GM19240 (cell line): ENCODE results near the gene RPL27.
"Not testable (repeated sequence)": the region's sequence is repeated elsewhere in the genome, so short reads cannot be mapped to it uniquely, and the experiment has no call there.

Experiments
- DNase-seq: peaks from one replicate; pipeline ENCODE4 v3.0.0; 2011; ENCODE audit warnings: low spot score; ENCODE audit not compliant: insufficient read length

RPL27 gene

DNA sequence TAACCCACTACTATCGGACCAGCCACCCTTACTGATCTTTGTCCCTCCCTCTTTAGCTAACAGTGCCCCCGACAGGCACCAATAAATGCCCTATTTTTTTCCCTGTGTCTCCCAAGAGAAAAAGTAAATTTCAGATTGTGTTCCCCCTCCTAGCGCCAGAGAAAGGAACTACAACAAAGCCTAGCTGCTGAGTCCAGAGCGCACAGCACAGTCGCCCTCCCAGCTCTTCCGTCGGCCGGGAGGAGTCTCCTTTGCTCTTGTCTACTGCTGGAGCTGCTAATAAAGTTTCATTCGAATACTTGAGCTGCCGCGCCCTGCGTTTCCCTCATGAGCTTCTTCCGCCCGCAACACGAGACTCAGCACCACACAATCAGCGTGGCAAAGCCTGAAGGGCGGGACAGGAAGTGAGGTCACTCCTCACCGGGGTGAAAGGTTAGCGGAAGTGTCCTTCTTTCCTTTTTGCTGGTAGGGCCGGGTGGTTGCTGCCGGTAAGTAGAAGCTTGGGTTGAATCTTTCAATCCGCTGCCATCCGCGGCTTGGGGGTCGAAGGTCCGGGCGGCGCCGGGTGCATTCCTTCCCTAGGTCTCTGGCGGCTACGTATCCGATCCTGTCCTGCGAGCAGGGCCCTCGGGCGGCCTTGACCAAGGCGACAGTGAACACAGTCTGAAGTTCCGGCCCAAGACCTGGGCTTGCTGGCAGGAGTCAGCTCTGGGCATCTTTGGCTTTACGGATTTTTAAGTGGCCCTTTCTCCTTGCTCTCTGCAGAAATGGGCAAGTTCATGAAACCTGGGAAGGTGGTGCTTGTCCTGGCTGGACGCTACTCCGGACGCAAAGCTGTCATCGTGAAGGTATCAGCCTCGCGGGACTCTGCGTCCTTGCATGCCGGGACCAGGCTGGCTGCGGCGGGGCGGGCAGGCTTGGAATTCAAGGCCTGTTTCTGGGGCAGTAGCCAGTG is at the start of gene RPL27:
Gene RPL27 (plus strand): TSS at position 436 of the 955 bp plus-strand sequence. CDS start 332 bp downstream, at position 768.
- peak; percentile 87 for DNase-seq

DNA sequence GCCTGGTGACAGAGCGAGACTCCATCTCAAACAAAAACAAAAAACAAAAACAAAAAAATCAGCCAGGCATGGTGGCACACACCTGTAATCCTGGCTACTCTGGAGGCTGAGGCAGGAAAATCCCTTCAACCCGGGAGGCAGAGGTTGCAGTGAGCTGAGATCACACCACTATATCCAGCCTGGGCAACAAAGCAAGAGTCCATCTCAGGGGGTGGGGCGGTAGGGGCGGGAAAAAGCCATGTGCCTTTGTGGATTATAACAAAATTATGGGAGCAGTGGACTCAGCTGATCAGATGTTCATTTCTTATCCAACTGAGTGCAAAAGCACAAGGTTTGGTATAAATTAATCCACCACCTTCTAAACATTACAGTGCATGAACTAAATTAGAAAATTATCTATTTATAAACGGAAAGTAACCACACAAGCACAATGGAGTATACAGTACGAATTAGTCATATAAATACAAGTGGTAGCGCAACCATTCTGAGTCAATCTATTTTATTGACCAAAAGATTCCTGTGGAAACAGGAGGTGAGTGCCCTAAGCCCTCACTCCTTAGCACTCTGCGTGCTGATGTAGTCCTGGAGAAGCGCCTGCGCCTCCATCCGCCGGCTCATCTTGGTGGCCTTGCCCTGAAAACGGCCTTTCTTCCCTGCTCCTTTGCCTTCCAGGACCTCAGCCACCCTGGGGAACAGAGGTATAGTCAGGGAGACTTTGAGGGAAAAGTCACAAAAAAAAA is 48.0 kb upstream of the RPL27 start:
- no peak for DNase-seq

DNA sequence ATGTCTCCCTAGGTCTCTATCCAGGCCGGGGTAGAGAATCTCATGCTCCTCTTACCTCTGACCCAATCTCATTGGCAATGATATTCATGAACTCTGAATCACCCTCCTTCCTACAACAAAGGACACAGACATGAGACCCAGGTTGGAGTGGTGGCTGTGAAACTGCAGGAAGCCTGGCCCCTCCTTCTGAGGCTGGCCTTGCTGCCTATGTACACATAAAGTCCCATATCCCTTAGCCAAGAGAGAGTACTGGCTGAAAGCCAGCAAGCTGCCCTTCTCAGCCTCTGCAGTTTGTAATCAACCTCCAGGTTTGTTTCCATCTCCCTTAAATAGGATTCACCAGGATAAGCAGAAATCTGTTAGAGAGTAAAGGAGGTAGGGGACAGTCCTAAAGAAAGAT is 44.5 kb upstream of the RPL27 start:
- no peak for DNase-seq

DNA sequence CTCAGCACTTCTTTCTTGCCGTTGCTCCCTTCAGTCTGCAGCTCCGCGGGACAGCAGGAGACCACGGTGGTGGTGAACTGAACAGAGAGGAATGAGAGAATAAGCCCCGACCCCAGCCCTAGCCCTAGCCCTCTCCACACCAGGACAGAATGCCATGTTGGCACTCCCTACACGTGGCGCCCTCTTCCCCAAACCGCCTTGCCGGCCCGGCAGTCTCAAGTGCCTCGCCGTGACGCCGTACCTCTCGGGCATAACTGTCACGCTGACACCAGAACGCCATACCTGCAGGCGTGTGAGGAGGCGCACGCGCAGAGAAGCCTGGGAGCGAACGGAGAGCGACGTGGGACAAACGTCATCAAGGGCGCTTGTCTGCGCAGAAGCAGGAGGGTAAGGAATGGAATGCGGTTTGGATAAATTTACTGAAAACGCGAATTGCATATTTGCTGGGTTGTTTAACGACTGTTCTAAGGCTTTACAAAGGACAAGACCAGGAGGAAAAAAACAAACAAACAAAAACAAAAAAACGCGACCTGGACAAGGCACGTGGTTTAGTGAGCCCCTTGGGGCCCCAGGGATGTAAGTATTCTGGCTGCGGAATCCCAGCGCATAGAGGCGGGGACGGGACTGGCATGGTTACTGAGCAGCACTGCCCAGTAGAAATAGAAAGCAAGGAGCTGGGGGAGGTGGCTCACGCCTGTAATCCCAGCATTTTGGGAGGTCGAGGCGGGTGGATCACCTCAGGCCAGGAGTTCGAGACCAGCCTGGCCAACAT is 33.9 kb upstream of the RPL27 start, which contains the start of gene AARSD1:
Gene AARSD1 (minus strand): TSS at position 294 of the 772 bp plus-strand sequence. CDS start 14 bp downstream, at position 280.
- peak; percentile 96 for DNase-seq

DNA sequence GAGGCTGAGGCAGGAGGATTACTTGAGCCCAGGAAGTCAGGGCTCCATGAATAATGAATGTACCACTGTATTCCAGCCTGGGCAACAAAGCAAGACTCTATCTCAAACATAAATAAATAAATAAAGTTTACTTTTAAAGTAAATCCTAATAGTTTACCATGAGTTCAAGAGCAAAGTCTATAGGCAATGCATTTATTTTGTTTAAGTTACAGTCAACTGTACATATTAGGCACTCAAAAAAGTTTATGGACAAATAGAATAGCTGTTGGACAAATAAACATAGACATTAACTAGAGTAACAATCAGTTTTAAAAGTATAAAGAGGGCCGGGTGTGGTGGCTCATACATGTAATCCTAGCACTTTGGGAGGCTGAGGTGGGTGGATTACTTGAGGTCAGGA is 30.3 kb upstream of the RPL27 start:
- no peak for DNase-seq

DNA sequence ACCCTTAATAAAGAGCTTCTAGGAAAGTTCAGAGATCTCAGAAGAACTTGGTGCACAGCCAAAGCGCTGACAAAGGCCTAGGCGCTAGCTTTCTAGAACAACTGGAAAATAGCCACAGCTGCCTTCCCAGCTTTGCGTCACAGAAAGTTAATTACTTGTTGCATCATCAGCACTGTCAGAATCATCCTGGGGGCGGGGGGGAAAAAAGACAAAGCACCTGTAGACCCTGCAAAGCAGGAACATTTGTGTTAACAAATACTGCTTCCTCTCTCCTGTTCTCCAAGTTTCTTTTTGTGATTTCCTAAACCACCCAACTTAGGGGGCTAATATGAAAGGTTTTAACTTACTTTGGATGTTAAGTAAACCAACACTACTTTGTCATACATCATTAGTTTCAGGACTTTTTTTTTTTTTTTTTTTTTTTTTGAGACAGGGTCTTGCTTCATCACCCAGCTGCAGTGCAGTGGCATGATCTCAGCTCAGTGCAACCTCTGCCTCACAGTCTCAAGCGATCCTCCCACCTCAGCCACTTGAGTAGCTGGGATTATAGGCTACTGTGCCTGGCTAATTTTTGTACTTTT is 29.1 kb upstream of the RPL27 start:
- DNase-seq: no peak

DNA sequence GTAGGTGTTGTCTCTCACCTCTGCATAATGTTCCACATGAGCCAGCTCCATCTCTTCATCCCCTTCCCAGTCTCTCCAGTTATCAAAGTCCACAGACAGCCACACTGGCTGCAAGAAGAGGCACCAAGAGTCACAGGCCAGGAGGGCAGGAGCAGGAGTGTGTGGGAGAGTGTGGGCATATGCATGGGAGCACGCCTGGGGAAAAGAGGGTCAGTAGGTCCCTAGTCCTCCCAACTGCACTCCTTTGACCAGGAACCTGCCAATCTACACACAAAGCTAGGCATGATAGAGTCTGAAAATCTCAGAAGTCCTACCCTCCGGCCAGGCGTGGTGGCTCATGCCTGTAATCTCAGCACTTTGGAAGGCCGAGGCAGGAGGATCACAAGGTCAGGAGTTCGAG is 26.6 kb upstream of the RPL27 start:
- DNase-seq: no peak

DNA sequence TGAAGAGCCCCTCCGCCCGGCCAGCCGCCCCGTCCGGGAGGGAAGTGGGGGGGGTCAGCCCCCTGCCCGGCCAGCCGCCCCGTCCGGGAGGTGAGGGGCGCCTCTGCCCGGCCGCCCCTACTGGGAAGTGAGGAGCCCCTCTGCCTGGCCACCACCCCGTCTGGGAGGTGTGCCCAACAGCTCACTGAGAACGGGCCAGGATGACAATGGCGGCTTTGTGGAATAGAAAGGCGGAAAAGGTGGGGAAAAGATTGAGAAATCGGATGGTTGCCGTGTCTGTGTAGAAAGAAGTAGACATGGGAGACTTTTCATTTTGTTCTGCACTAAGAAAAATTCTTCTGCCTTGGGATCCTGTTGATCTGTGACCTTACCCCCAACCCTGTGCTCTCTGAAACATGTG is 24.9 kb upstream of the RPL27 start:
- DNase-seq: not testable (repeated sequence)

DNA sequence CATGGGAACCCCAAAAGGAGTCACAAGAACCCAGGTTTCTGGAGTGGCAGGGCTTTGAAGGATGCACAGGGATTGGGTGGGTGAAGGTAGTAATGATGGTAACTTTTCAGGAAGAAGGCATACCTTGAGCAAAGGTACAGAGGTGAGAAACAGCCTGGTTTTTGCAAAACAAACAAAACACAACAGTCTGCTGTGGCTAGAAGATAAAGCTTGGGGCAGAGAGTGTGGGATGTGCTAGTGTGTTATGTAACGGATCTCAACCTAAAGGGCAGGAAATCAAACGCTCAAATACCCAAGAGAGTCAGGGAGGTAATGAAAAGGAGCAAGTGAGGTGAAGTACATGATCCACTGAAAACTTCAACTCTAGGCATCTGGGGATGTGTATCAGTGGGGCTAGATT is 23.0 kb upstream of the RPL27 start:
- DNase-seq: no peak

DNA sequence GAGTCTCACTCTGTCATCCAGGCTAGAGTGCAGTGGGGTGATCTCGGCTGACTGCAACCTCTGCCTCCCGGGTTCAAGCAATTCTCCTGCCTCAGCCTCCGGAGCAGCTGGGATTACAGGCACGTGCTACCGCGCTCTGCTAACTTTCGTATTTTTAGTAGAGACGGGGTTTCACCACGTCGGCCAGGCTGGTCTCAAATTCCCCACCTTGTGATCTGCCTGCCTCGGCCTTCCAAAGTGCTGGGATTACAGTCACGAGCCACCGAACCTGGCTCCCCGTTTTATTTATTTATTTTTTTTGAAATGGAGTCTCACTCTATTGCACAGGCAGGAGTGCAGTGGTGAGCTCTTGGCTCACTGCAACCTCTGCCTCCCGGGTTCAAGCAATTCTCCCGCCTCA is 22.5 kb upstream of the RPL27 start:
- DNase-seq: not testable (repeated sequence)

DNA sequence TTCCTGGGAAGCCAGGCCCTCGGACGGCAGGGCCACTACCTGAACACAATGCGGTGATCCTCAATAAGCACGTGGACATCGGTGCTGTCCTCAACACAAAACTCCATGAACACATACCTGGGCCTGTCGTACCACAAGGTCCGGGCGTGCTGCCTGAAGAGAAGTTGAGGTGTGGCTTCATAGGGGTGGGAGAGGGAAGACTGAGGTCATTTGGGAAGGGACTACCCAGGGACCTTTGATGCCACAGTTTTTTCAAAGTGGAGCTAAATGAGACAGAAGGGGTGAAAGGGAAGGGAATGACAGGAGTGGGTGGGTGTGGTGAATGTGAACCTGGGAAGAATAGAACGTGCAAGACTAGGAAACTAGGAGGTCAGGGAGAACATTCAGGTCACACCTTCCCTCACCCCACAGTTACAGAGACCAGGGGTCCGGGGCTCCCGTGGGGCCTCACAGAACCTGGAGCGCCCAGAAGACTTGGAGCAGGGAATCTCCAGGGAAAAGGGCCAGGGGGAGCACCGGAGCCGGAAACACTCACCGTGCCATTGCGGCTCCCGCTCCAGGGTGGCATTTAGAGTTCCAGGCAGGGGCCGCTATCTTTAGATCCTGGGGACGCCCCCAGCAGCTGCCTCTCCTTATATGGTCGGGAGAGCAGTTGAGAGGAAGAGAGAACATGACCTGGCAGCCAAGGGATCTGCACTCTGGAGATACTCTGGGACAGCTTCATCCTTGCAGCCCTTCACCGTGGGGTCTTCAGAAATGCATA is 18.5 kb upstream of the RPL27 start, which contains the start of gene PTGES3L:
Gene PTGES3L (minus strand): TSS at position 570 of the 763 bp plus-strand sequence. CDS start 27 bp downstream, at position 543.
- no peak for DNase-seq

DNA sequence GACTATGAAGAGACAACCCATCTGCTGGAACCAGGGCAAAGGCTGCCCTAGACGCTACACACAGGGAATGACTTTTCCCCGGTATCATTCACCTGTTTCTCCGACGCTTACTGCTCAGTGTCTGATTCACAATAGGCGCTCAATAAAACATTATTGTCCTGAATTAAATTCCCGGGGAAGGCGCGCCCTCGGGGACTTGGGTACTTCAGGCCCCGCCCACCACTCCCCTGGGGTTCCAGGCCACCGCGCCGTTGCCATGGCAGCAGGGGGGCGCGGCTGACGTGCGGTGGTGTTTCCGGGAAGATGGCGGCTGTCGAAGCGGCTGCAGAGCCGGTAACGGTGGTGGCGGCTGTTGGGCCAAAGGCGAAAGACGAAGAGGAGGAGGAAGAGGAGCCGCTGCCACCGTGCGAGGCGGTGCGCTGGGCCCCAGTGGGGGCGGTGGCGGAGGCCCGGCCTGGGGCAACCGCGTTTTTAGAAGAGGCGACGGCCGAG is 17.9 kb upstream of the RPL27 start, which contains the start of gene RUNDC1:
Gene RUNDC1 (plus strand): TSS at position 292 of the 492 bp plus-strand sequence. CDS start 12 bp downstream, at position 304.
- peak; percentile 94 for DNase-seq

DNA sequence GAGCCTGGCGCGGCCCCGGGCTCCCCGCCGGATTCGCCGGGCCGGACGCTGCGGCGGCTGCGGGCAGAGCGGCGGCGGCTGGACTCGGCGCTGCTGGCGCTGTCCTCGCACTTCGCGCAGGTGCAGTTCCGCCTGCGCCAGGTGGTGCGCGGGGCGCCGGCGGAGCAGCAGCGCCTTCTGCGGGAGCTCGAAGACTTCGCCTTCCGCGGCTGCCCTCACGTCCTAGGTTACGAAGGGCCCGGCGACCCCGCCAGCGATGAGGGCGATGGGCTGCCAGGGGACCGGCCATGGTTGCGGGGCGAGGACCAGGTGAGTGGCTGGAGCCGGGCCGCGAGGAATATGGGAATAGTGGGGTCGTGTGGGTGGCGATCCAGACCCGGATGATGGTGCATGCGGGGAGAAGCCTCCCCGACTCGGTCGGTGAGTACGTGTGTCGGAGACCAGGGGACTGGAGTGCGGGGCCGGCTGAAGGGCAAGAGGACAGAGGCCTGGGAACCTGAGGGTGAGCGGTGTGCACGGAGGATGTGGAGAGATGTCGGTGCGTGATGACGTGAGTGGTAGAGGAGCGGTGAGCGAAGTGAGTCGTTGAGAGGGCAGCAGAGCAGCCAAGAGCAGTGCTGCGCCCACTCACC is 17.3 kb upstream of the RPL27 start:
- no peak for DNase-seq

DNA sequence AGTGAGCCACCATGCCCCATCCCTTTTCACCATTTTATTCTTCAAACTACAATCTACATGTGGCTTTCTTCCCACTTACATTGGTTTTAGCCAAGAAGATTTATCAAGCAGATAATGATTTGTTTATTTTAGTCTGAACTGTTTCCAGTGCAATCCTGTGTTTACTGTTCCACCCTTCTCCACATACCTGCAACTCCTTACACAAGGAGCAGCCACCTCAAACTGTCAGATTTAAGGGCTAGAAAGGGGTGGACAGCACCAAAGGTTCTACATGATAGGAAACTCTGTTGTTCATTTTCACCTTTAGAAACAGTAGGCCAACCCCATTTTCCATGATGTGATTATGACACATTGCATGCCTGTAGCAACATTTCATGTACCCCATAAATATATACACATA is 16.0 kb upstream of the RPL27 start:
- no peak for DNase-seq

DNA sequence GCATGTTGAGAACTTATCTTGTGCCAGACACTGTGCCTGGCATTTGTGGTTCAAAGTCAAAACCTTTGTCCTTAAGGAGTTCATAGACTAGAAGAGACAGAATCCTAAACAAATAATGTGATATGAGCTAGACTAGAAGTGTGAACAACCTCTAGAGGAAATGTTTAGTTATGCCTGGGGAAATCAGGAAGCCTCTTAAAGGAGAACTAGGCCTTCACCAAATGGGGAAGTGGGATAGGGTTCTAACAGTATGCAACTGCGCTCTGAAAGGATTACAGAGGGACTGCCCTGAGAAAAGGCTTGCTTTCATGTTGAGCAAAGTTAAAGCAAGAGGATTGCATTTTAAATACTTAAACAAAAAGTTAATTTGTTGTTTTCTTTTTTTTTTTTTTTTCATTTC is 13.0 kb upstream of the RPL27 start:
- DNase-seq: no peak

DNA sequence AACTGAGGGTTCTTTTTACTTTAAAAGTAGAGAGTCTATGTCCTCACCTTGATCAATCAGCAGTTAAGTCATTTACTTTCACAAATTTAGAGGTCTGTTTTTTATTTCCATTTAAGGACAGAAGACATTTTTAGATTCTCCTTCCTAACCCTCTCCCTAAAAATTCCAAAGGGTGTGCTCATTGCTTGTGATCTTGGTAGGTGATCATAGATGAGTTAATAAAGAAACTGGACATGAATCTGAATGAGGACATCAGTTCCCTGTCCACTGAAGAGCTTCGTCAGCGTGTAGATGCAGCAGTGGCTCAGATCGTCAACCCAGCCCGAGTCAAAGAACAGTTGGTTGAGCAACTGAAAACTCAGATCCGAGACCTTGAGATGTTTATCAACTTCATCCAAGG is 9.1 kb upstream of the RPL27 start:
- DNase-seq: no peak

DNA sequence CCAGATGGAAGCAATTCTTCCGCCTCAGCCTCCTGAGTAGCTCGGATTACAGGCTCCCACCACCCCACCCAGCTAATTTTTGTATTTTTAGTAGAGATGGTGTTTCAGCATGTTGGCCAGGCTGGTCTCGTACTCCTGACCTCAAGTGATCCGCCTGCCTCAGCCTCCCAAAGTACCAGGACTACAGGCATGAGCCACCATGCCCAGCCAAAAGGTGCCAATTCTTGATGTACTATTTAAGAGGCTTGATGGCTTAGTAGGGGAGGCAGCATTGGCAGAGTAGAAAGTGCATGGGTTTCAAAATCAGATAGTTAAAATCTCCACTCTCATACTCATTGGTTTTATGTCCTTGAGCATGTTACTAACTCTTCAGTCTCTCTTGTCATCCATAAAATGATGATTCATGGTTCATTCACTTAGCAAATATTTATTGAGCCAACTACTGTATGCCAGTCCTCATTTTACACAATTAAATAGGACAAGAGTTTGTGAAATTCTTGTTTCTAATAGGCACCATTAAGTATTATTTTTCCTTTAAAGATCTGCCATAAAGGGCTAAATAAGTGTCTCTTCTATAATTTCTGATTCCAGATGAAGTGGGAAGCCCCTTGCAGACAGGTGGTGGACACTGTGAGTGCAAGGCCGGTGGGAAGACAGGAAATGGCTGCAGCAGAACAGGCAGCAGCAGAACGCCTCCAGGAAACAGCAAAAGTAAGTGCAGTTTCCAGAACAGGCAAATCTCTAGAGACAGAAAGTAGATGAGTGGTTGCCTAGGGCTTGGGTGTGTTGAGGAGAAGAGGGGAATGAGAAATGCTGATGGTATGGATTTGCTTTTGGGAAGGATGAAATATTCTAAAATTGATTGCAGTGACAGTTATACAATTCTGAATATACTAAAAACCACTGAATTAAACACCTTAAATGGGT is 8.2 kb upstream of the RPL27 start:
- DNase-seq: no peak

DNA sequence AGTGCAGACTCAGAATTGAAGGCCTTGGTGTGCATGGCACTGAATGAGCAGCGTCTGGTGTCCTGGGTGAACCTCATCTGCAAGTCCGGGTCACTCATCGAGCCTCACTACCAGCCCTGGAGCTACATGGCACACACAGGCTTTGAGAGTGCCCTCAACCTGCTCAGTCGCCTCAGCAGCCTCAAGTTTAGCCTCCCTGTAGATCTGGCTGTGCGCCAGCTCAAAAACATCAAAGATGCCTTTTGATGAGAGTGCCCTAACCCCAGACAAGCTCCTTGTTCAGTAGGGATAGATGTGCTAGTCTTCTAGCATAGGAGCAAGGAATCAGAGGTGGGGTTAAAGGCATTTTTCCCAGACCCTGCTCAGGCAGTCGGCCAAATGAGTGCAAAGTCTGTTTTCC is 6.7 kb upstream of the RPL27 start:
- DNase-seq: no peak
